Activated CD8-positive, alpha-beta T cell treated with anti-CD3 and anti-CD28 coated beads for 36 hours (primary cell): Measurements from ENCODE around the gene TCFL5. TPM values are rescaled to one million over a fixed set of nuclear protein-coding genes. Genes with fewer than 3 reads are reported as not detected.

Experiments
- ATAC-seq: fragments of 200-7000 bp; cut with Tn5 transposase; one replicate; pipeline ENCODE4 v1.10.0; 2021; ENCODE audit warnings: mild to moderate bottlenecking, moderate library complexity
- CTCF ChIA-PET: fragments of 350-600 bp; sonication (Branson Sonifier 250); formaldehyde crosslinking; loops from one replicate; lab custom pipeline; 2021; ENCODE audit warnings: antibody characterized with exemption; lab: Charles Lee
- POLR2A ChIA-PET: fragments of 350-600 bp; sonication (Branson Sonifier 250); formaldehyde crosslinking; loops from one replicate; lab custom pipeline; 2021; ENCODE audit warnings: antibody characterized with exemption; lab: Charles Lee
- DNase-seq: peaks from one replicate; pipeline ENCODE4 v3.0.0-alpha.2; 2020
- H3K27ac Mint-ChIP-seq: one replicate; pipeline ENCODE4 v1.8.0; 2021; ENCODE audit warnings: mild to moderate bottlenecking, mixed read lengths
- H3K27me3 Mint-ChIP-seq: one replicate; pipeline ENCODE4 v1.8.0; 2021; ENCODE audit warnings: mixed read lengths
- H3K36me3 Mint-ChIP-seq: one replicate; pipeline ENCODE4 v1.8.0; 2021; ENCODE audit warnings: low read depth, mixed read lengths
- H3K4me1 Mint-ChIP-seq: one replicate; pipeline ENCODE4 v1.8.0; 2021; ENCODE audit warnings: low read depth, mixed read lengths
- H3K4me3 Mint-ChIP-seq: one replicate; pipeline ENCODE4 v1.8.0; 2021; ENCODE audit warnings: mild to moderate bottlenecking, moderate library complexity, mixed read lengths
- H3K9me3 Mint-ChIP-seq: one replicate; pipeline ENCODE4 v1.8.0; 2021; ENCODE audit warnings: mixed read lengths
- intact Hi-C: fragments of 100-400 bp; cut with micrococcal nuclease; formaldehyde crosslinking; loops from one replicate; pipeline ENCODE4 v1.10.0; 2022
- total RNA-seq, 2 experiments: library from RNA; stranded (reverse); gene quantifications; one replicate each; pipeline ENCODE4 v1.2.3, GENCODE V29; 2021
- TF ChIP-seq, protein P1 (sequence below): fragments of 200-600 bp; IDR thresholded peaks from one replicate; pipeline ENCODE4 v1.8.0; 2022; ENCODE audit warnings: antibody characterized with exemption, mild to moderate bottlenecking

The TCFL5 gene
- total RNA-seq, 2 experiments from 2014 or later: 7.5 to 7.6 TPM

DNA sequence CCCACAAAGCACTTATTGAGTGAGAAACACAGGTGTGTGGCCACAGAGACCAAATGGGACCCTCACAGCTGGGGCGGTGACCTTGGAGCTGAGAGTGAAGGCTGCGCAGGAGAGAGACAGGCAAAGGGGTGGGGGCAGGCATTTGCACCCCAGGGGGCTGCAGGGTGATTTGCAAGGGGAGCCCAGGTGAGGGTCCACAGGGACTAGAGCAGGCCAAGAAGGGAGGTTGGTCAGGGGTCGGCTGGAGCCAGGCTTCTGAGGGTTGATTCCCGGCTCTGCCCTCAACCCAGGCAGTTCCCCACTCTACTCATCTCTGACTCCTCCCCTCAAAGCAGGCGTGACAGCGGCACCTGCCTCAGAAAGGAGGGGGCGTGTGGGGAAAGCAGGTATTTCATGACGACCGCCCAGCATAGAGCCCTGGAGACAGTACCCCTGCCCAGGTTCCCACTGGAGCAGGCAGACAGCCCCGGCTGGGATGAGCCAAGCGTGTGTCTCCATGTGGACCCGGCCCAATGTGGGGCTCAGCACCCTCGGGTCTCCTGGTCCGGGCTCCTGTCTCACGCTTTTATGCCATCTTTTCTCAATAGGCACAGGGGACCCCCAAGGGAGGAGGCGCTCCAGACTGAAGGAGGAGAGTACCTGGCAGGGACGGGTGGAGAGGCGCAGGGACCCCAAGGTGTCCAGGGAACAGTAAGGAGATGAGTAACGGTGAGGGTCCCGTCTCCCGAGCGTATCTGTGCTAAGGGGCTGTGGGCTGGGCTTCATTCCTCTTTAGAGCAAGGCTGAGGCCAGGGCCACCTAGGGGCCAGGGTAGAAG, 68.5 kb downstream of the TCFL5 start:
- Mint-ChIP-seq H3K4me1 (peaks cover 30% of the 10 kb centered on the region), H3K36me3 (peaks cover 9% of the 10 kb centered on the region), H3K27me3 (no peaks in the 10 kb centered on the region), H3K27ac (peak overlapping the region; percentile 87), H3K4me3 (peak overlapping the region; percentile 65), H3K9me3 (no peaks in the 10 kb centered on the region)
- ChIA-PET CTCF (interaction anchor here (1.2 to 4.7 kb wide), 12 partner anchors 15 to 176 kb away, joined by 4 to 33 read pairs (median 14); partner anchors contain the start of gene SLCO4A1), POLR2A (interaction anchor here (1.3 to 3.6 kb wide), 3 partner anchors 14 to 151 kb away, joined by 4 to 11 read pairs (median 9); partner anchors contain the start of gene SLCO4A1)
- DNase-seq (peak; percentile 47), ATAC-seq (no peak)
- TF ChIP-seq, protein P1, sequence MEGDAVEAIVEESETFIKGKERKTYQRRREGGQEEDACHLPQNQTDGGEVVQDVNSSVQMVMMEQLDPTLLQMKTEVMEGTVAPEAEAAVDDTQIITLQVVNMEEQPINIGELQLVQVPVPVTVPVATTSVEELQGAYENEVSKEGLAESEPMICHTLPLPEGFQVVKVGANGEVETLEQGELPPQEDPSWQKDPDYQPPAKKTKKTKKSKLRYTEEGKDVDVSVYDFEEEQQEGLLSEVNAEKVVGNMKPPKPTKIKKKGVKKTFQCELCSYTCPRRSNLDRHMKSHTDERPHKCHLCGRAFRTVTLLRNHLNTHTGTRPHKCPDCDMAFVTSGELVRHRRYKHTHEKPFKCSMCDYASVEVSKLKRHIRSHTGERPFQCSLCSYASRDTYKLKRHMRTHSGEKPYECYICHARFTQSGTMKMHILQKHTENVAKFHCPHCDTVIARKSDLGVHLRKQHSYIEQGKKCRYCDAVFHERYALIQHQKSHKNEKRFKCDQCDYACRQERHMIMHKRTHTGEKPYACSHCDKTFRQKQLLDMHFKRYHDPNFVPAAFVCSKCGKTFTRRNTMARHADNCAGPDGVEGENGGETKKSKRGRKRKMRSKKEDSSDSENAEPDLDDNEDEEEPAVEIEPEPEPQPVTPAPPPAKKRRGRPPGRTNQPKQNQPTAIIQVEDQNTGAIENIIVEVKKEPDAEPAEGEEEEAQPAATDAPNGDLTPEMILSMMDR: no peak
- intact Hi-C loops: loop anchor here (5.0 to 10.0 kb wide), 2 partner anchors 138 to 291 kb away; no protein-coding TSS in a partner anchor

DNA sequence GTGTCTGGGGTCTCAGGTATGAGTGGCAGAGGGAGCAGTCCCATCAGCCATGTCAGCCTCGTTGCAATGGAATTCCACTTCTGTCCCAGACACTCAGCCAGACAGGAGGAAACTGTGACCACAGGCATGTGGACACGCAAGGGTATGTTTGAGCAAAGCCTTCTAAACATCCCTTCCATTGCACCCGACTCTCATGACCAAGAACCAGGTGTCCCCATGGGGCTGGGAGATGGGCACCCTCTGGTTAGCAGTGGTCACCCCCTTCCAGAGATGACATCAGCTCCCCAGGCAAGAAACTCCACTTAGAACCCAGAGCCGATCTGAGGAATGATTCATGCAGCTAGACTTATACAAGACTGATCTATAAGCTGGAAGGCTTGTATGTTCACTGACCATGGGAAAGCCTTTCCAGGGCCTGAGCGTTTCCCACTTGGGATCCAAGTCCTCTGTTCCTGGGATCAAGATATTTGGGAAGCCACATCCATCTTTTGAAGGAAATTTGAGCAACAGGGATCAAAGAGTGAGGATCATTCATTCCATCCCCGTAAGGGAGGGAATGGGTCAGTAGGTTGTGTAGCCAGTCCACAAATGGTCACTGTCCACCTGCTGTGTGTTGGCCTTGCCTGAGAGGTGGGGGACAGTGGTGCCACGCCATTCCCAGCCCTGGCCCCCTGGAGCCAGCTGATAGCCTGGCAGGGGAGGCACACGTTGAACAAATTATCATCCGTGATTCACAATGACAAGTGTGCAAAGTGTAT, 69.3 kb downstream of the TCFL5 start:
- POLR2A ChIA-PET: interaction anchor here (1.3 kb wide), 1 partner anchor 137 kb away, joined by 4 read pairs; no protein-coding TSS in a partner anchor
- Mint-ChIP-seq H3K27me3 (no peaks in the 10 kb centered on the region), H3K4me3 (no peak overlapping the region), H3K27ac (peak overlapping the region; percentile 30), H3K9me3 (no peaks in the 10 kb centered on the region), H3K36me3 (peaks cover 4% of the 10 kb centered on the region), H3K4me1 (peaks cover 28% of the 10 kb centered on the region)
- intact Hi-C loops: loop anchor here (5.0 to 10.0 kb wide), 2 partner anchors 138 to 290 kb away; no protein-coding TSS in a partner anchor
- DNase-seq: no peak
- TF ChIP-seq, protein P1: no peak
- ATAC-seq: no peak
- CTCF ChIA-PET: interaction anchor here (0.7 to 3.4 kb wide), 34 partner anchors 10 to 556 kb away, joined by 3 to 19 read pairs (median 5); partner anchors contain the start of gene SLCO4A1

DNA sequence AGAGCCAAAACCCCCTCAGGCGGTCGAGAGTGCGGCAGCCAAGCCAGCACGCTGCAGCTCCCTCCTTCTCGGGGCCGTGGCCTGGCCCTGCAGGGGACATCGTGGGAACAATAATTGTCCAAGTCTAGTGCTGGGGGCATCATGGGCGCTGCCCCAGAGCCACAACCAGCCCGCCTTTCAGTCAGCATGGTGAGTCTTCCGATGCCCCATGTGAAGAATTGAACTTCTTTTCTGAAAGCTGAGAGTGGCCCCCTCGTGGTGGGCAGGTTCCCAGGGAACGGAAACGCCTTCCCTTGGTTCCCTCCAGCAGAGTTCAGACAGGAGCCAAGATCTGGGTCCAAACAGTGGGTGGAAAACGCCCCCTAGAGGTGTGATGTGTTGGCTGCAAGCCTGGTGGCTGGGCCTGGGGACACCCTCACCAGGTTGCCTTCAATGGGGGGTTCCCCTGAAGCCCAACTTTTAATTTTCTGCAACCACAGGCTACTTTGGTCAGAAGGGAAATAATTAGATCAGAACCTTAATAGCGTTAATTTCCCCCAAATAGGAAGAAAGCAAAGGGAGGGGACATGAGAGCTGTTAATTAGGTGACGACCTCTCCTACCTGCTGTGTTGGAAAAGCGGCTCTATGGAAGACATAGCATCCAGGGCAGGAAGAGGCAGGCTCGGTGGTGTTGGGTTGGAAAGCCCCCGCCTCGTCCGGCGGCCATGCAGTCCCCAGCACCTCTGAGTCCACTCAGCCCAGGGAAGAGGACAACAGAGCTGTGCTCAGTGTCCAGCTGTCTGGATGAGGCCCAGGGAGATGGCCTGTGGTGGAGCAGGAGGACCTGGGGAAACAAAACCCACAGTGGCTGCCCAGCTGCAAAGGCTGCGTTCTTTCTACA, 70.1 kb downstream of the TCFL5 start:
- intact Hi-C loops: loop anchor here (5.0 to 10.0 kb wide), 2 partner anchors 137 to 289 kb away; no protein-coding TSS in a partner anchor
- H3K27ac Mint-ChIP-seq: no peak overlapping the region
- peaks cover 28% of the 10 kb centered on the region for H3K4me1 Mint-ChIP-seq
- no peak overlapping the region for H3K4me3 Mint-ChIP-seq
- no peaks in the 10 kb centered on the region for H3K9me3 Mint-ChIP-seq
- POLR2A ChIA-PET: interaction anchor here (1.3 to 1.6 kb wide), 3 partner anchors 122 to 148 kb away, joined by 4 read pairs; no protein-coding TSS in a partner anchor
- TF ChIP-seq, protein P1: peak; percentile 94
- H3K36me3 Mint-ChIP-seq: no peaks in the 10 kb centered on the region
- H3K27me3 Mint-ChIP-seq: no peaks in the 10 kb centered on the region
- DNase-seq (peak; percentile 88), ATAC-seq (peak; percentile 25)
- CTCF ChIA-PET: interaction anchor here (0.6 to 3.4 kb wide), 39 partner anchors 9 to 555 kb away, joined by 3 to 19 read pairs (median 4); partner anchors contain the start of gene SLCO4A1

Other genes starting within 250 kb of the TCFL5 start
- 10 to 100 TPM; 66.5 to 68.4 TPM for gene SLCO4A1, start 219.3 kb downstream of the TCFL5 start, total RNA-seq
- not detected for gene NTSR1, start 153.0 kb downstream of the TCFL5 start, total RNA-seq
- 10 to 100 TPM; 18.5 to 18.9 TPM for gene MRGBP, start 65.3 kb downstream of the TCFL5 start, total RNA-seq
- 10 to 100 TPM; 53.6 to 55.2 TPM for gene OGFR, start 57.0 kb downstream of the TCFL5 start, total RNA-seq
- not detected for gene COL9A3, start 44.8 kb downstream of the TCFL5 start, total RNA-seq
- gene DIDO1, start 64.7 kb upstream of the TCFL5 start, total RNA-seq: 10 to 100 TPM; 45.9 to 47.4 TPM
- gene GID8, start 76.3 kb upstream of the TCFL5 start, total RNA-seq: 10 to 100 TPM; 39.2 to 42.2 TPM
- gene SLC17A9, start 90.9 kb upstream of the TCFL5 start, total RNA-seq: 10 to 100 TPM; 78.5 to 78.7 TPM
- gene BHLHE23, start 145.1 kb upstream of the TCFL5 start, total RNA-seq: not detected